Measurements from ENCODE around the gene LTF. TPM values are rescaled to one million over a fixed set of nuclear protein-coding genes. Genes with fewer than 3 reads are reported as not detected.

Gene LTF
- total and polyA plus RNA-seq, 10 of the 15 experiments (the other 5 are each of a cell fraction or from before 2014, with no cell fraction given): 0.03 to 0.31 TPM; not detected in 8

GRCh38 chr3:46470831-46471230 is 6.1 kb upstream of the LTF start:
- Histone ChIP-seq H3K4me2 (ENCODE audit: control insufficient read depth, insufficient read depth) (no peak overlapping the region), H2AFZ (ENCODE audit: control insufficient read depth, low read depth, low read length) (no peak overlapping the region), H3K9ac (ENCODE audit: control insufficient read depth, insufficient read depth, low read length) (no peak overlapping the region), H3K79me2 (ENCODE audit: control insufficient read depth, insufficient read depth, low read length) (no peaks in the 10 kb centered on the region), H3K4me1 (ENCODE audit: control insufficient read depth, insufficient read depth, low read length) (no peaks in the 10 kb centered on the region), H3K9me3 (replicated peaks; ENCODE audit: control insufficient read depth, insufficient read depth, low read length) (no peaks in the 10 kb centered on the region), H4K20me1 (ENCODE audit: control insufficient read depth, insufficient read depth) (no peaks in the 10 kb centered on the region; the same call in 1 of the 2 replicates), H3K36me3 (ENCODE audit: control insufficient read depth in 2 of 2, insufficient read depth in 2 of 2, low read length in 1 of 2) (no peaks in the 10 kb centered on the region), H3K27me3 (replicated peaks in 1 of 2; ENCODE audit: control insufficient read depth in 2 of 2, insufficient read depth in 2 of 2, low read length in 1 of 2) (peaks cover 1 to 3% of the 10 kb centered on the region in 2 experiments; a peak in 2 of 4 replicates), H3K4me3 (no peak overlapping the region), H3K27ac (ENCODE audit: control insufficient read depth, insufficient read depth) (no peak overlapping the region)
- no peak for FAIRE-seq
- ChIA-PET RAD21 (ENCODE audit: unreplicated experiment) (interaction anchor here (1.2 kb wide), 1 partner anchor 18 kb away, joined by 3 read pairs; no protein-coding TSS in a partner anchor), CTCF (interaction anchor here (1.3 kb wide), 1 partner anchor 20 kb away, joined by 10 read pairs; no protein-coding TSS in a partner anchor), POLR2A (no interaction called here), SMC1A (ENCODE audit: uncharacterized antibody, unreplicated experiment) (interaction anchor here (0.8 to 1.0 kb wide), 2 partner anchors 19 to 159 kb away, joined by 3 read pairs; no protein-coding TSS in a partner anchor)
- in situ Hi-C loops (cut with MboI) (no loop called here), intact Hi-C loops (cut with micrococcal nuclease; ENCODE audit: unreplicated experiment) (no loop called here)
- no peak for ATAC-seq
- 29% methylated on average over 4 of the region's 4 CpGs for WGBS (ENCODE audit: insufficient coverage, insufficient replicate concordance, low lambda C conversion rate, missing lambda C conversion rate)
- TF ChIP-seq POLR2A (IDR thresholded peaks at IDR 0.05; ENCODE audit: low read depth, low read length) (no peak), MYB (IDR thresholded peaks at IDR 0.05; ENCODE audit: borderline replicate concordance, low read depth, low read length) (no peak), USF2 (IDR thresholded peaks at IDR 0.05; ENCODE audit: borderline replicate concordance, low read depth, low read length) (no peak), CBX3 (IDR thresholded peaks at IDR 0.05; ENCODE audit: borderline replicate concordance, low read depth) (no peak), WRNIP1 (IDR thresholded peaks at IDR 0.05; ENCODE audit: borderline replicate concordance, low read depth, low read length) (no peak), SMARCA5 (IDR thresholded peaks at IDR 0.05) (no peak), KAT2A (conservative IDR thresholded peaks at IDR 0.05; ENCODE audit: control insufficient read depth, low read depth, low read length) (no peak), ZZZ3 (IDR thresholded peaks at IDR 0.05; ENCODE audit: control insufficient read depth, insufficient read length, low read depth) (no peak), ZNF217 (IDR thresholded peaks at IDR 0.05) (no peak), KLF5 (IDR thresholded peaks at IDR 0.05; ENCODE audit: partially characterized antibody) (no peak), CHD2 (IDR thresholded peaks at IDR 0.05; ENCODE audit: borderline replicate concordance, low read depth, low read length) (no peak), CBFB (IDR thresholded peaks at IDR 0.05; ENCODE audit: low read depth) (no peak), EED (IDR thresholded peaks at IDR 0.05; ENCODE audit: low read depth) (no peak), BCL3 (IDR thresholded peaks at IDR 0.05; ENCODE audit: borderline replicate concordance, insufficient read depth, low read depth, low read length, poor library complexity, severe bottlenecking) (no peak)
- DNase-seq (ENCODE audit: low read depth, low spot score): no peak
- no TSS peak for BruUV-seq (replicated peaks)

Measured in GM12878 (cell line).